K562 (cell line): ENCODE results near the gene MCCD1. TPM values are rescaled to one million over a fixed set of nuclear protein-coding genes. Genes with fewer than 3 reads are reported as not detected.

Source experiments
- ATAC-seq: fragments of 200-7000 bp; cut with Tn5 transposase; 3 replicates; pipeline ENCODE4 v1.9.1; 2020; ENCODE audit warnings: moderate library complexity
- BruUV-seq: library from RNA; stranded (reverse); fragments of 400-500 nt; replicated peaks from 2 replicates; lab custom pipeline; 2021; lab: Mats Ljungman, UMichigan
- CTCF ChIA-PET: fragments of 300-600 bp; formaldehyde crosslinking; extraction: SDS; loops from one replicate; lab custom pipeline; 2021; ENCODE audit warnings: low intra/inter-chr PET ratio; lab: Yijun Ruan, JAX
- POLR2A ChIA-PET: fragments of 300-600, 350-650 bp; sonication (Branson Sonifier 250); formaldehyde crosslinking; extraction: SDS; loops from one replicate; lab custom pipeline; 2021; ENCODE audit warnings: antibody characterized with exemption, inconsistent platforms; lab: Yijun Ruan, JAX
- DNase-seq, 4 experiments: peaks; one replicate each; pipeline versions ENCODE4 v3.0.0 to v3.0.0-alpha.2; 2011 to 2018; ENCODE audit warnings: low spot score in 3 of 4, mixed read lengths in 3 of 4; ENCODE audit errors: extremely low read depth in 1 of 4
- FAIRE-seq: peaks from 2 replicates; lab custom pipeline; 2011; peaks lifted over from hg19 to GRCh38; lab: Jason Lieb, UNC
- H2AFZ ChIP-seq: 2 replicates; pipeline ENCODE4 v1.6.0; 2011; ENCODE audit warnings: low read depth, low read length, control low read depth, inconsistent platforms
- H3K27ac ChIP-seq: fragments of 200-600 bp; 3 replicates; pipeline ENCODE4 v1.8.0; 2011; ENCODE audit warnings: low read depth, mild to moderate bottlenecking, control low read depth, inconsistent platforms, low read length, moderate library complexity, mixed read lengths; ENCODE audit errors: extremely low read depth
- H3K27me3 ChIP-seq, 2 experiments: fragments of 300-600 bp in 1 of 2; 2 replicates in 1 of 2; 3 replicates in 1 of 2; pipeline versions ENCODE4 v1.6.0 to v1.8.0; 2011; ENCODE audit warnings: inconsistent platforms in 2 of 2, low read length in 2 of 2, mild to moderate bottlenecking in 1 of 2, mixed read lengths in 1 of 2, moderate library complexity in 1 of 2; ENCODE audit not compliant: control insufficient read depth in 2 of 2, insufficient read depth in 2 of 2
- H3K36me3 ChIP-seq: fragments of 300-600 bp; 3 replicates; pipeline ENCODE4 v1.8.0; 2011; ENCODE audit warnings: mild to moderate bottlenecking, low read length, inconsistent platforms; ENCODE audit not compliant: control insufficient read depth, insufficient read depth
- H3K4me1 ChIP-seq, 2 experiments: fragments of 200-600 bp in 1 of 2; replicated peaks in 1 of 2; 2 replicates in 1 of 2; 3 replicates in 1 of 2; pipeline versions ENCODE4 v1.5.1 to v1.8.0; 2011; ENCODE audit warnings: inconsistent platforms in 2 of 2, low read length in 2 of 2, mild to moderate bottlenecking in 1 of 2, mixed read lengths in 1 of 2, moderate library complexity in 1 of 2; ENCODE audit not compliant: control insufficient read depth in 2 of 2, insufficient read depth in 2 of 2
- H3K4me2 ChIP-seq: 2 replicates; pipeline ENCODE4 v1.6.1; 2011; ENCODE audit warnings: low read length, control low read depth, inconsistent platforms, mixed read lengths; ENCODE audit not compliant: insufficient read depth
- H3K4me3 ChIP-seq: fragments of 200-600 bp; sonication (generic), shearing (Covaris generic); 2 replicates; pipeline ENCODE4 v1.5.1; 2016; ENCODE audit warnings: control low read depth, inconsistent platforms
- H3K79me2 ChIP-seq: fragments of 200-600 bp; 3 replicates; pipeline ENCODE4 v1.8.0; 2011; ENCODE audit warnings: low read length, inconsistent platforms; ENCODE audit not compliant: control insufficient read depth, insufficient read depth
- H3K9ac ChIP-seq, 2 experiments: 2 replicates each; pipeline versions ENCODE4 v1.6.0 to v1.6.1; 2011; ENCODE audit warnings: low read depth in 2 of 2, low read length in 2 of 2, control low read depth in 1 of 2, inconsistent platforms in 1 of 2, mild to moderate bottlenecking in 1 of 2, mixed read lengths in 1 of 2; ENCODE audit not compliant: insufficient read depth in 1 of 2
- H3K9me1 ChIP-seq: one replicate; pipeline ENCODE4 v1.6.0; 2011; ENCODE audit warnings: inconsistent platforms, mild to moderate bottlenecking, low read length, moderate library complexity; ENCODE audit not compliant: control insufficient read depth, insufficient read depth
- H3K9me3 ChIP-seq: replicated peaks from 2 replicates; pipeline ENCODE4 v1.5.1; 2011; ENCODE audit warnings: low read depth, low read length, inconsistent platforms; ENCODE audit not compliant: control insufficient read depth, insufficient read depth
- H4K20me1 ChIP-seq: replicated peaks from 2 replicates; pipeline ENCODE4 v1.6.1; 2011; ENCODE audit warnings: low read length, inconsistent platforms, mixed read lengths; ENCODE audit not compliant: control insufficient read depth, insufficient read depth
- CHAMP1 ChIP-seq: fragments of 450-650 bp; IDR thresholded peaks from 2 replicates; pipeline ENCODE4 v1.6.1; 2016; ENCODE audit warnings: mild to moderate bottlenecking
- COPS2 ChIP-seq: fragments of 450-650 bp; conservative IDR thresholded peaks from 2 replicates; pipeline ENCODE4 v1.6.1; 2016; ENCODE audit warnings: mild to moderate bottlenecking, moderate library complexity
- DIDO1 ChIP-seq: fragments of 450-650 bp; IDR thresholded peaks from 2 replicates; pipeline ENCODE4 v1.6.1; 2016; ENCODE audit warnings: low read depth, missing biosample characterization, missing genetic modification characterization
- KHSRP ChIP-seq: fragments of 450-650 bp; IDR thresholded peaks from 2 replicates; pipeline ENCODE4 v1.6.1; 2017
- NCOR1 ChIP-seq: fragments of 450-650 bp; IDR thresholded peaks from 2 replicates; pipeline ENCODE4 v1.6.1; 2016; ENCODE audit warnings: mild to moderate bottlenecking, moderate library complexity
- NEUROD1 ChIP-seq: fragments of 150-350 bp; IDR thresholded peaks from 2 replicates; pipeline ENCODE4 v1.6.1; 2014; ENCODE audit warnings: borderline replicate concordance, low read length, low read depth; ENCODE audit not compliant: partially characterized antibody
- NFE2 ChIP-seq: IDR thresholded peaks from 2 replicates; pipeline ENCODE4 v1.6.1; 2014; ENCODE audit warnings: antibody characterized with exemption, low read depth
- PHF8 ChIP-seq: fragments of 200-600 bp; sonication (generic); IDR thresholded peaks from 2 replicates; pipeline ENCODE4 v1.6.1; 2012; ENCODE audit warnings: mixed run types, mild to moderate bottlenecking, inconsistent platforms, low read length, moderate library complexity, borderline replicate concordance
- POLR2A ChIP-seq: fragments of 450-650 bp; conservative IDR thresholded peaks from 2 replicates; pipeline ENCODE4 v1.6.1; 2016
- POLR2H ChIP-seq: IDR thresholded peaks from 2 replicates; pipeline ENCODE4 v1.6.1; 2016; ENCODE audit warnings: missing genetic modification characterization, low read depth, mild to moderate bottlenecking, control low read depth, missing compliant biosample characterization, moderate library complexity
- PRDM10 ChIP-seq: fragments of 450-650 bp; IDR thresholded peaks from 2 replicates; pipeline ENCODE4 v1.6.1; 2018; ENCODE audit not compliant: partially characterized antibody
- RBM39 ChIP-seq: fragments of 200-400 bp; formaldehyde crosslinking; optimal IDR thresholded peaks from 2 replicates; pipeline ENCODE3; 2018; ENCODE audit warnings: low read depth, low read length
- SRSF3 ChIP-seq: fragments of 200-400 bp; formaldehyde crosslinking; IDR thresholded peaks from 2 replicates; pipeline ENCODE4 v1.6.1; 2016; ENCODE audit warnings: mild to moderate bottlenecking, low read length, moderate library complexity; ENCODE audit not compliant: insufficient read depth
- ZNF316 ChIP-seq: fragments of 450-650 bp; IDR thresholded peaks from 2 replicates; pipeline ENCODE4 v1.6.1; 2016
- WGBS: fragments of 100-300 bp; shearing (Covaris generic); methylation state at CpG from one replicate; pipeline ENCODE4 v1.1.6; 2016; ENCODE audit warnings: low coverage, mixed read lengths; ENCODE audit not compliant: insufficient coverage; ENCODE audit errors: missing lambda C conversion rate; 5-methylcytosine and 5-hydroxymethylcytosine counted together
- in situ Hi-C: fragments of 300-500 bp; cut with MboI; formaldehyde crosslinking; loops from 4 replicates; pipeline ENCODE4 v1.15.0; 2018; ENCODE audit warnings: inconsistent platforms, mixed read lengths
- intact Hi-C: fragments of 100-400 bp; cut with micrococcal nuclease; formaldehyde crosslinking; loops from 2 replicates; pipeline ENCODE4 v1.14.2; 2022
- polyA plus RNA-seq, 8 experiments: library from polyadenylated mRNA; depleted of rRNA in 4 of 8; stranded (reverse) in 5 of 8; unstranded in 3 of 8; fragments of >200 nt; fragmentation: Nextera tagmentation in 2 of 8; fragmentation: Illumina TruSeq in 1 of 8; extraction: Ambion mirVana in 2 of 8; extraction: Trizol in 1 of 8; gene quantifications; 2 replicates each; pipeline versions ENCODE4 v1.2.1 to v1.2.3, GENCODE V29; 2011 to 2014; ENCODE audit warnings: inconsistent platforms in 1 of 8, missing spikeins in 1 of 8
- total RNA-seq, 7 experiments: library from RNA; depleted of rRNA in 6 of 7; stranded (reverse); fragments of >200 nt in 6 of 7; fragmentation: Illumina TruSeq in 2 of 7; extraction: Trizol in 2 of 7; gene quantifications; 2 replicates each; pipeline versions ENCODE4 v1.2.1 to v1.2.3, GENCODE V29; 2011 to 2021; ENCODE audit warnings: low replicate concordance in 1 of 7

Gene MCCD1
- total and polyA plus RNA-seq, 9 of the 15 experiments (the other 6 are each of a cell fraction or from before 2014, with no cell fraction given), result not detected

GRCh38 chr6:31531162-31531561 lies 2.4 kb downstream of the MCCD1 start (continued):
- TF ChIP-seq NEUROD1 (no peak), NFE2 (no peak), DIDO1 (tag) (no peak), ZNF316 (no peak), POLR2H (no peak), COPS2 (no peak), POLR2A (peak; percentile 23; the same call in 1 of the 2 replicates), KHSRP (no peak)

- Histone ChIP-seq H3K4me3 (no peak overlapping the region), H2AFZ (no peak overlapping the region), H4K20me1 (peaks cover 38% of the 10 kb centered on the region), H3K9ac (no peak overlapping the region), H3K79me2 (peaks cover 38% of the 10 kb centered on the region), H3K36me3 (peaks cover 75% of the 10 kb centered on the region), H3K27me3 (no peaks in the 10 kb centered on the region), H3K27ac (peak overlapping the region; percentile 9; the same call in 1 of the 3 replicates), H3K4me1 (peaks cover 0 to 17% of the 10 kb centered on the region in 2 experiments; a peak in 3 of 5 replicates), H3K9me3 (no peaks in the 10 kb centered on the region), H3K4me2 (no peak overlapping the region), H3K9me1 (peaks cover 6% of the 10 kb centered on the region)
- in situ Hi-C loops, result loop anchor here (5.0 to 25.0 kb wide), 2 partner anchors 35 to 1430 kb away; partner anchors contain the start of genes BRD2, HLA-DMA and MICB
- no peak for DNase-seq
- ATAC-seq, result no peak
- 91% methylated on average over 8 of the region's 9 CpGs for WGBS
- ChIA-PET CTCF (no interaction called here), POLR2A (interaction anchor here (0.6 to 6.3 kb wide), 23 partner anchors 8 to 1306 kb away, joined by 3 to 107 read pairs (median 4); partner anchors contain the start of genes ATP6V1G2, DDX39B, MICB and NCR3)
- intact Hi-C loops, result no loop called here
- TSS peak; percentile 3 for BruUV-seq
- peak; percentile 63 for FAIRE-seq
- TF ChIP-seq PRDM10 (no peak), NCOR1 (no peak), RBM39 (no peak), SRSF3 (no peak), CHAMP1 (no peak), PHF8 (no peak)
Measured at GRCh38 chr6:31531771-31532643, 3.2 kb downstream of the MCCD1 start.
